Sigmoid colon (tissue), 4 donors: Measurements from ENCODE around the gene PLD1.

ENCODE experiments used
- CTCF ChIP-seq, 4 experiments: fragments of 450-650 bp in 3 of 4; fragments of 200-600 bp in 1 of 4; IDR thresholded peaks; one replicate each; pipeline ENCODE4 v1.5.1; 2016 to 2019; ENCODE audit warnings: antibody characterized with exemption in 4 of 4, mild to moderate bottlenecking in 3 of 4, moderate library complexity in 2 of 4
- POLR2AphosphoS5 ChIP-seq, 4 donors: sonication (generic); formaldehyde crosslinking; IDR thresholded peaks; one replicate each; pipeline ENCODE4 v1.6.1; 2017; ENCODE audit warnings: antibody characterized with exemption in 4 of 4

- no peak for TF ChIP-seq CTCF (IDR thresholded peaks at IDR 0.05)
- TF ChIP-seq POLR2AphosphoS5 (IDR thresholded peaks at IDR 0.05), result no peak
Observed at GRCh38 chr3:171837698-171838097, 27.4 kb upstream of the PLD1 start.
